Measurements from ENCODE around the gene TSFM.

Gene TSFM

GRCh38 chr12:57767305-57767698 is 15.3 kb upstream of the TSFM start:
- Histone ChIP-seq H3K4me3 (ENCODE audit: insufficient read depth, low read length, poor library complexity, severe bottlenecking) (no peak overlapping the region), H2AFZ (ENCODE audit: low read depth, low read length, severe bottlenecking) (no peak overlapping the region), H3K27ac (ENCODE audit: low read depth, low read length) (no peak overlapping the region), H3K36me3 (ENCODE audit: low read length) (no peaks in the 10 kb centered on the region), H3F3A (ENCODE audit: insufficient read depth) (no peaks in the 10 kb centered on the region), H3K4me2 (ENCODE audit: low read depth, low read length, poor library complexity, severe bottlenecking) (no peak overlapping the region), H3K9ac (ENCODE audit: low read length) (no peak overlapping the region), H3K79me2 (ENCODE audit: insufficient read depth, low read length) (no peaks in the 10 kb centered on the region), H3K9me3 (ENCODE audit: insufficient read depth, low read length) (no peaks in the 10 kb centered on the region), H3K27me3 (ENCODE audit: low read length) (no peaks in the 10 kb centered on the region), H3K9me2 (replicated peaks; ENCODE audit: insufficient read depth, low read length) (no peaks in the 10 kb centered on the region), H4K20me1 (ENCODE audit: low read depth, low read length) (no peaks in the 10 kb centered on the region)
- TF ChIP-seq CTCF (IDR thresholded peaks at IDR 0.05; ENCODE audit: insufficient read depth, low read length, poor library complexity, severe bottlenecking) (no peak), EZH2phosphoT487 (conservative IDR thresholded peaks at IDR 0.05; ENCODE audit: low read length) (no peak)

- Histone ChIP-seq H3K9me2 (replicated peaks; ENCODE audit: insufficient read depth, low read length) (no peaks in the 10 kb centered on the region), H3F3A (ENCODE audit: insufficient read depth) (no peaks in the 10 kb centered on the region), H3K4me2 (ENCODE audit: low read depth, low read length, poor library complexity, severe bottlenecking) (no peak overlapping the region), H3K79me2 (ENCODE audit: insufficient read depth, low read length) (no peaks in the 10 kb centered on the region), H3K4me3 (ENCODE audit: insufficient read depth, low read length, poor library complexity, severe bottlenecking) (no peak overlapping the region), H3K9me3 (ENCODE audit: insufficient read depth, low read length) (no peaks in the 10 kb centered on the region), H3K27ac (ENCODE audit: low read depth, low read length) (no peak overlapping the region), H3K9ac (ENCODE audit: low read length) (no peak overlapping the region), H3K27me3 (ENCODE audit: low read length) (no peaks in the 10 kb centered on the region), H3K36me3 (ENCODE audit: low read length) (no peaks in the 10 kb centered on the region), H4K20me1 (ENCODE audit: low read depth, low read length) (no peaks in the 10 kb centered on the region), H2AFZ (ENCODE audit: low read depth, low read length, severe bottlenecking) (no peak overlapping the region)
- TF ChIP-seq CTCF (IDR thresholded peaks at IDR 0.05; ENCODE audit: insufficient read depth, low read length, poor library complexity, severe bottlenecking) (no peak), EZH2phosphoT487 (conservative IDR thresholded peaks at IDR 0.05; ENCODE audit: low read length) (no peak)
Observed at GRCh38 chr12:57767876-57768275, 14.7 kb upstream of the TSFM start.

- H3K9me2 ChIP-seq (replicated peaks; ENCODE audit: insufficient read depth, low read length): no peaks in the 10 kb centered on the region
- H3K79me2 ChIP-seq (ENCODE audit: insufficient read depth, low read length): no peaks in the 10 kb centered on the region
- no peaks in the 10 kb centered on the region for H3K9me3 ChIP-seq (ENCODE audit: insufficient read depth, low read length)
- H3K4me3 ChIP-seq (ENCODE audit: insufficient read depth, low read length, poor library complexity, severe bottlenecking): no peak overlapping the region
- no peaks in the 10 kb centered on the region for H4K20me1 ChIP-seq (ENCODE audit: low read depth, low read length)
- no peak overlapping the region for H3K9ac ChIP-seq (ENCODE audit: low read length)
- H3K27ac ChIP-seq (ENCODE audit: low read depth, low read length): no peak overlapping the region
- 0 out of 2 replicates have a peak, but pooled peaks cover 5% of the 10 kb centered on the region for H3F3A ChIP-seq (ENCODE audit: insufficient read depth)
- no peaks in the 10 kb centered on the region for H3K27me3 ChIP-seq (ENCODE audit: low read length)
- H3K4me2 ChIP-seq (ENCODE audit: low read depth, low read length, poor library complexity, severe bottlenecking): no peak overlapping the region
- H2AFZ ChIP-seq (ENCODE audit: low read depth, low read length, severe bottlenecking): no peak overlapping the region
- H3K36me3 ChIP-seq (ENCODE audit: low read length): no peaks in the 10 kb centered on the region
- no peak for TF ChIP-seq CTCF (IDR thresholded peaks at IDR 0.05; ENCODE audit: insufficient read depth, low read length, poor library complexity, severe bottlenecking)
- TF ChIP-seq EZH2phosphoT487 (conservative IDR thresholded peaks at IDR 0.05; ENCODE audit: low read length): no peak
Observed at GRCh38 chr12:57769594-57769993, 13.0 kb upstream of the TSFM start.
